ENCODE results near the gene LDAF1. TPM values are rescaled to one million over a fixed set of nuclear protein-coding genes. Genes with fewer than 3 reads are reported as not detected.

LDAF1 gene
- total RNA-seq, 1 experiment from 2014 or later, result 18.7 TPM

DNA sequence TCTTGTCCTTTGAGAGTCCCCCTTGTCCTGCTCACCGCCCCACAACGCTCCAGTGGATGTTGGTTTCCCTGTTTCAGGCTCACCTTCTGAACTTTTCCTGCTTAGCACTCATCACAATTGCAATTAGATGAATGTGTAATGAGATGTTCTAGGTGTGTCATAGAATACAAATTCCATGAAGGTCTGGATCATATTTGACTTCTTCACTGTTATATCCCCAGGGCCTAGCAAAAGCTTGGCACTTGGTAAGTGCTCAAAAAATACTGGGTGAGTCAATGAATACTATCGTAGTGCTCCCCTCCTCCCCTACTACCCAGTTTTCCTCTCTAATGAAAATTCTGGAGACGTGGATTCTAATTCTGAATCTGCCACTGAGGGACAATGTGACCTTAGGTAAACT, 40.9 kb upstream of the LDAF1 start:
- Histone ChIP-seq H4K8ac (replicated peaks; ENCODE audit: insufficient read length, low read depth, low read length) (no peak overlapping the region), H3K79me2 (ENCODE audit: insufficient read depth, low read length) (no peaks in the 10 kb centered on the region), H2BK12ac (ENCODE audit: insufficient read length, low read depth, low read length) (no peak overlapping the region), H3K27me3 (ENCODE audit: insufficient read depth, low read length) (no peaks in the 10 kb centered on the region), H4K5ac (ENCODE audit: insufficient read length, low read depth, low read length) (no peak overlapping the region), H4K91ac (ENCODE audit: insufficient read length, low read depth, low read length) (no peak overlapping the region), H3K23me2 (ENCODE audit: insufficient read length, low read depth, low read length, poor library complexity, severe bottlenecking) (no peaks in the 10 kb centered on the region), H3K4me2 (ENCODE audit: insufficient read depth, insufficient read length, low read length) (no peak overlapping the region), H3K9ac (ENCODE audit: extremely low read depth, insufficient read length, low read length) (no peak overlapping the region), H3K56ac (ENCODE audit: insufficient read length, low read depth, low read length) (no peak overlapping the region), H2AFZ (ENCODE audit: low read length) (no peak overlapping the region), H3K9me3 (ENCODE audit: control insufficient read depth, low read depth, low read length) (no peaks in the 10 kb centered on the region), H3K14ac (ENCODE audit: insufficient read depth, low read length) (no peak overlapping the region), H3K79me1 (ENCODE audit: insufficient read depth, low read depth, low read length, poor library complexity, severe bottlenecking) (no peaks in the 10 kb centered on the region), H3K23ac (ENCODE audit: insufficient read length, low read depth, low read length) (no peak overlapping the region), H4K20me1 (ENCODE audit: control insufficient read depth, insufficient read depth, insufficient read length) (no peaks in the 10 kb centered on the region), H3K18ac (ENCODE audit: insufficient read length, low read depth, low read length) (no peak overlapping the region), H3T11ph (ENCODE audit: low read length) (no peak overlapping the region), H3K4ac (ENCODE audit: low read depth, low read length) (no peak overlapping the region), H3K27ac (ENCODE audit: insufficient read length, low read depth, low read length) (no peak overlapping the region), H2BK15ac (ENCODE audit: low read depth, low read length) (no peak overlapping the region), H2BK120ac (ENCODE audit: low read depth, low read length, poor library complexity, severe bottlenecking) (no peak overlapping the region), H3K4me1 (ENCODE audit: insufficient read depth, low read length) (peaks cover 7% of the 10 kb centered on the region; the same call in 1 of the 2 replicates), H2AK5ac (ENCODE audit: insufficient read length, low read length) (no peak overlapping the region), H2BK20ac (ENCODE audit: low read depth, low read length, poor library complexity, severe bottlenecking) (no peak overlapping the region), H2BK5ac (ENCODE audit: insufficient read length, low read length) (no peak overlapping the region)
- peaks cover 0 to 3% of the 10 kb centered on the region in 2 experiments; a peak in 1 of 5 replicates for H3K9me3 Mint-ChIP-seq
- H3K27me3 Mint-ChIP-seq (ENCODE audit: low read depth), result no peaks in the 10 kb centered on the region
- H3K4me3 Mint-ChIP-seq, result no peak overlapping the region
- TF ChIP-seq CTCF (conservative IDR thresholded peaks at IDR 0.05), result no peak
- H3K36me3 Mint-ChIP-seq (ENCODE audit: insufficient read depth in 1 of 3, low read depth in 3 of 3), result peaks cover 0 to 3% (median 0%) of the 10 kb centered on the region in 3 experiments; a peak in 2 of 7 replicates
- DNase-seq, result no peak
- peaks cover 15 to 24% of the 10 kb centered on the region in 2 experiments for H3K4me1 Mint-ChIP-seq
- peak overlapping the region in 2 of 3 experiments; percentile 21 to 50; a peak in 1 of 7 replicates for H3K27ac Mint-ChIP-seq
- WGBS (ENCODE audit: extremely low coverage, insufficient read length, low lambda C conversion rate), result no CpG with 5 or more reads among the region's 4 CpGs
